ENCODE measurements around the gene MTHFD2. TPM values are rescaled to one million over a fixed set of nuclear protein-coding genes. Genes with fewer than 3 reads are reported as not detected.
"Not testable (repeated sequence)": the region's sequence is repeated elsewhere in the genome, so short reads cannot be mapped to it uniquely, and the experiment has no call there.

Gene MTHFD2
- total and polyA plus RNA-seq, 7 donors = 12.7 to 59.4 (median 26.2) TPM

GRCh38 chr2:74205596-74205995 lies 7.2 kb downstream of the MTHFD2 start:
- Histone ChIP-seq H3K4me3 (no peak overlapping the region), H3K27ac (no peak overlapping the region), H3K27me3 (no peaks in the 10 kb centered on the region), H3K9me3 (no peaks in the 10 kb centered on the region), H3K4me1 (peaks cover 0 to 3% (median 0%) of the 10 kb centered on the region in 4 donors), H3K36me3 (no peaks in the 10 kb centered on the region)
- WGBS, 2 donors = 9 to 24% methylated on average over 6 of the region's 6 CpGs
- no peak for TF ChIP-seq POLR2A (IDR thresholded peaks at IDR 0.05)
- TF ChIP-seq CTCF (IDR thresholded peaks at IDR 0.05) = no peak
- no peak for TF ChIP-seq POLR2AphosphoS5 (IDR thresholded peaks at IDR 0.05)
- TF ChIP-seq EP300 (IDR thresholded peaks at IDR 0.05) = no peak
- intact Hi-C loops (cut with DNase I) = no loop called here
- DNase-seq = no peak

GRCh38 chr2:74206180-74206688 lies 7.8 kb downstream of the MTHFD2 start:
- intact Hi-C loops (cut with DNase I) = no loop called here
- no peak for DNase-seq
- H3K4me1 ChIP-seq = peaks cover 0 to 3% (median 0%) of the 10 kb centered on the region in 4 donors
- H3K4me3 ChIP-seq = no peak overlapping the region
- peaks cover 0 to under 1% (median 0%) of the 10 kb centered on the region in 4 donors for H3K36me3 ChIP-seq
- 14 to 20% methylated on average over 6 of the region's 6 CpGs for WGBS, 2 donors
- TF ChIP-seq CTCF (IDR thresholded peaks at IDR 0.05) (no peak), EP300 (IDR thresholded peaks at IDR 0.05) (peak in 1 of 4 donors; percentile 19), POLR2A (IDR thresholded peaks at IDR 0.05) (no peak), POLR2AphosphoS5 (IDR thresholded peaks at IDR 0.05) (peak in 2 of 4 donors; percentile 9 to 21)
- no peaks in the 10 kb centered on the region for H3K9me3 ChIP-seq
- H3K27me3 ChIP-seq = no peaks in the 10 kb centered on the region
- peak overlapping the region in 3 of 4 donors; percentile 3 to 31 (median 19) for H3K27ac ChIP-seq

GRCh38 chr2:74212702-74213410 lies 14.4 kb downstream of the MTHFD2 start:
- no peak for DNase-seq
- H3K9me3 ChIP-seq = no peaks in the 10 kb centered on the region
- H3K4me1 ChIP-seq = no peaks in the 10 kb centered on the region
- no peak for TF ChIP-seq CTCF (IDR thresholded peaks at IDR 0.05)
- TF ChIP-seq POLR2A (IDR thresholded peaks at IDR 0.05) = no peak
- TF ChIP-seq EP300 (IDR thresholded peaks at IDR 0.05) = no peak
- TF ChIP-seq POLR2AphosphoS5 (IDR thresholded peaks at IDR 0.05) = no peak
- no peak overlapping the region for H3K4me3 ChIP-seq
- no peak overlapping the region for H3K27ac ChIP-seq
- intact Hi-C loops (cut with DNase I) = no loop called here
- no peaks in the 10 kb centered on the region for H3K27me3 ChIP-seq
- H3K36me3 ChIP-seq = peaks cover 0 to 9% (median 6%) of the 10 kb centered on the region in 4 donors
- WGBS, 2 donors = 91 to 97% methylated on average over 3 of the region's 3 CpGs

- H3K9me3 ChIP-seq; H3K4me1 ChIP-seq; DNase-seq; H3K36me3 ChIP-seq; intact Hi-C loops (cut with DNase I); H3K4me3 ChIP-seq; H3K27ac ChIP-seq; H3K27me3 ChIP-seq: not testable (repeated sequence)
- WGBS, 2 donors = 95% methylated on average over 6 of the region's 6 CpGs
These were observed 17.4 kb downstream of the MTHFD2 start for GRCh38 chr2:74215771-74216170.

GRCh38 chr2:74216642-74217041 lies 18.2 kb downstream of the MTHFD2 start:
- H3K9me3 ChIP-seq = no peaks in the 10 kb centered on the region
- no peak overlapping the region for H3K27ac ChIP-seq
- TF ChIP-seq POLR2A (IDR thresholded peaks at IDR 0.05) = no peak
- no peak for TF ChIP-seq POLR2AphosphoS5 (IDR thresholded peaks at IDR 0.05)
- TF ChIP-seq CTCF (IDR thresholded peaks at IDR 0.05) = no peak
- no peak for TF ChIP-seq EP300 (IDR thresholded peaks at IDR 0.05)
- intact Hi-C loops (cut with DNase I) = no loop called here
- WGBS, 2 donors = 63 to 82% methylated on average over 2 of the region's 2 CpGs
- H3K36me3 ChIP-seq = peaks cover 0 to 9% (median 3%) of the 10 kb centered on the region in 4 donors
- no peak overlapping the region for H3K4me3 ChIP-seq
- H3K4me1 ChIP-seq = no peaks in the 10 kb centered on the region
- no peak for DNase-seq
- no peaks in the 10 kb centered on the region for H3K27me3 ChIP-seq

All from sigmoid colon (tissue), 7 donors.